GM18507 (cell line): ENCODE data around the gene RBBP5.

ENCODE experiments used
- DNase-seq: peaks from one replicate; pipeline ENCODE4 v3.0.0; 2011; ENCODE audit warnings: low read depth; ENCODE audit not compliant: insufficient read length; ENCODE audit errors: extremely low spot score
- FAIRE-seq: peaks from 2 replicates; lab custom pipeline; 2011; peaks lifted over from hg19 to GRCh38; lab: Jason Lieb, UNC

The RBBP5 gene

GRCh38 chr1:205077158-205077933 lies 44.4 kb downstream of the RBBP5 start:
- FAIRE-seq: no peak
- DNase-seq: no peak

GRCh38 chr1:205076245-205076761 lies 45.5 kb downstream of the RBBP5 start:
- no peak for FAIRE-seq
- no peak for DNase-seq

- DNase-seq (no peak), FAIRE-seq (no peak)
These were observed 46.1 kb downstream of the RBBP5 start for GRCh38 chr1:205075642-205076155.

- FAIRE-seq: no peak
- DNase-seq: no peak
These were observed 47.3 kb downstream of the RBBP5 start for GRCh38 chr1:205074513-205074912.

- DNase-seq (no peak), FAIRE-seq (no peak)
These were observed 47.7 kb downstream of the RBBP5 start for GRCh38 chr1:205074084-205074483.

- DNase-seq: no peak
- FAIRE-seq: no peak
These were observed 48.3 kb downstream of the RBBP5 start for GRCh38 chr1:205073511-205073910.

- DNase-seq (no peak), FAIRE-seq (no peak)
These were observed 48.9 kb downstream of the RBBP5 start for GRCh38 chr1:205072881-205073280.

GRCh38 chr1:205072286-205072685 lies 49.5 kb downstream of the RBBP5 start:
- DNase-seq (no peak), FAIRE-seq (no peak)

- DNase-seq: no peak
- FAIRE-seq: no peak
These were observed 50.0 kb downstream of the RBBP5 start for GRCh38 chr1:205071801-205072200.

- no peak for DNase-seq
- FAIRE-seq: no peak
These were observed 50.8 kb downstream of the RBBP5 start for GRCh38 chr1:205071028-205071409.

- no peak for FAIRE-seq
- no peak for DNase-seq
These were observed 52.2 kb downstream of the RBBP5 start for GRCh38 chr1:205069371-205070125.

- DNase-seq: no peak
- FAIRE-seq: no peak
These were observed 53.2 kb downstream of the RBBP5 start for GRCh38 chr1:205068457-205069040.

GRCh38 chr1:205068001-205068400 lies 53.8 kb downstream of the RBBP5 start:
- FAIRE-seq (no peak), DNase-seq (no peak)

- FAIRE-seq: no peak
- DNase-seq: no peak
These were observed 54.7 kb downstream of the RBBP5 start for GRCh38 chr1:205067031-205067430.

- DNase-seq (no peak), FAIRE-seq (no peak)
These were observed 55.5 kb downstream of the RBBP5 start for GRCh38 chr1:205066141-205066818.

- DNase-seq (no peak), FAIRE-seq (no peak)
These were observed 56.1 kb downstream of the RBBP5 start for GRCh38 chr1:205065666-205066065.

GRCh38 chr1:205064741-205065316 lies 56.9 kb downstream of the RBBP5 start:
- DNase-seq (no peak), FAIRE-seq (no peak)

- FAIRE-seq (no peak), DNase-seq (no peak)
These were observed 57.5 kb downstream of the RBBP5 start for GRCh38 chr1:205064301-205064700.

- DNase-seq (no peak), FAIRE-seq (no peak)
These were observed 58.9 kb downstream of the RBBP5 start for GRCh38 chr1:205062895-205063294.
